Suppressor macrophage treated with lipopolysaccharide for 1 hour (primary cell): Measurements from ENCODE around the gene DAW1.

Source experiments
- DNase-seq, 3 donors: peaks; one replicate each; pipeline ENCODE4 v3.0.0-alpha.2; 2020 to 2022

Gene DAW1

DNA sequence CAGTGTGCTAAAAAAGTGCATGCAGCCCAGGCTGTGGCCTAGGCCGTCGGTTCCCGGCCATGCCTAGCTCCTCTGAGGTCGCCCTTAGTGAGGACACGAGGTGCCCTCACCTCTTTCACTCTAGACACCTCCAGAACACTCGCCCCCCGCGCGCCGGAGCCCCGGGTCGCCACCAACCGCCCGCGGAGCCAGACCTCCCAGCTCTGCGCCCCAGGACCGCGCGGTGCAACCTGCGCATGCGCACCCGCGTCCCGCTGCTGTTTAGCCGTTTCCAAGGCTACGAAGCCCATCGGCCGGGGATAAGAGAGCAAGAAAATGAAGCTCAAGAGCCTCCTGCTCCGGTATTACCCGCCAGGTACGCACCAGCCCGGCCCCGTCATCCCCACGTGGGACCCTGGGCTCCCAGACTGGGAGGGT, at the start of gene DAW1:
TSS of gene DAW1 (plus strand) at position 257 of the 417 bp plus-strand sequence. CDS start at position 316, 59 bp downstream.
- peak; percentile 53 to 68 (median 53) for DNase-seq

- no peak for DNase-seq
Observed at GRCh38 chr2:227822416-227823003, 48.9 kb upstream of the DAW1 start.

- no peak for DNase-seq
Observed at GRCh38 chr2:227823922-227824321, 47.5 kb upstream of the DAW1 start.

GRCh38 chr2:227824711-227825110, 46.7 kb upstream of the DAW1 start:
- no peak for DNase-seq

DNA sequence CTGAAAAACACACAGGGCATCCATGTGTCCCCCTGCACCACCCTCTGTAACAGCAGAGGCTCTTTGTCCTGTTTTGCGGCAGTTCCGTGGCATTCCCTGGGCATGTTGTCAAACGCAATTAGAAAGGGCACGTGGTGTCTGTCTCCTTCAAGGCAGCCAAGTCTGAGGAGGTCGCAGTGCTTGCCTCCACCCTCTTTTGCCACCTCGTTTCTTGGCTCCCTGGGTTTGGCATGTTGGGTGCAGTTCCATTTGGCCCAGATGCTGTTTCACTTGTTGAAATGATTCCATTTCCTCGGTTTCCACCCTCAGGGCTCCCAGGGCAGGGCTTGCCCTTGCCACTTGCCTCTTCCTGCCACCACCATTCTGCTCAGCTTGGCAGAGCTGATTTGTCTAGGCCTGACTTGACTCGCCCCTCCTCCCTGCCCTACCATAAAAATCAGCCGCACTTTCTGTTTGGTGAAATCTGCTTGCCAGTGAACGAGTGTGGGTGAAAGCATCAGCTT, 45.4 kb upstream of the DAW1 start:
- no peak for DNase-seq

DNA sequence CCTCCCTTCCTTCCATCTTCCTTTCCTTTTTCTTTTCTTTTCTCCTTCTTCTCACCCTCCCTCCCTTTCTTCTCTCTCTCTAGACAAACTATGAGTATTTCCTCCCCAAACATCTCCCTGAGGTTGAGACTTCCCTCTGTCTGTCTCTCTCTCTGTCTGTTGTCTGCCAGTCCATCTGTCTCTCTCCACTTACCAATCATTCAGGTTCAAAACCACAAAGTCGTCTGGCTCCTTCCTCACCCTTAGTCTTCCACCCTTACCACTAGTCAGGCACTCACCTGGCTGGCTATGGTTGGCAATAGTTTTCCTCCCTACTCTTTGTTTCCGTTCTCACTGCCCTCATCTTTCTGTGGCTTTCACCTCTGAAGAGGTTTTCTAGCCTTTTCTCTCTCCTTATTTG, 44.9 kb upstream of the DAW1 start:
- no peak for DNase-seq

- DNase-seq = peak in 2 of 3 donors; percentile 27 to 30
Observed at GRCh38 chr2:227827143-227827542, 44.3 kb upstream of the DAW1 start.

DNA sequence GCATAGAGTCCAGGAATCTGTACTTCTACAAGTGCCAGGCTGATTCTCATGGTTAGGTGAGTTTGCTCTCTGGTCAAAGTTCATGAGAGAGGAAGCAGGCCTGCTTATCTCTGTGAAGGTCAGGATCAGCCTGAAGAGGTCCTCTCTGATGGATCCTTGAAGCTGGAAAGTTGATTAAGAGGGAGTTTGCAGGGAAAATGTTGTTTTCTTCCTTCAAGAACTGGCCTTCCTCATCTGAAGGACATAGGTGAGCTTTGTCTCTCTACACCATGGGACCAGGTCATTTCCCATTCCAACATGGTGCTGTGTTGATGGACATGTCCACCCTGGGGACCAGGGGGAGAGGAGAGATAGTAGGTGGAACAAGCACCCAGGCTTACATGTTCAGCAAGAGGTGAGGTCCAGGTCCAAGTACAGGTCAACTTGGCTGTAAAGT, 42.9 kb upstream of the DAW1 start:
- no peak for DNase-seq

DNA sequence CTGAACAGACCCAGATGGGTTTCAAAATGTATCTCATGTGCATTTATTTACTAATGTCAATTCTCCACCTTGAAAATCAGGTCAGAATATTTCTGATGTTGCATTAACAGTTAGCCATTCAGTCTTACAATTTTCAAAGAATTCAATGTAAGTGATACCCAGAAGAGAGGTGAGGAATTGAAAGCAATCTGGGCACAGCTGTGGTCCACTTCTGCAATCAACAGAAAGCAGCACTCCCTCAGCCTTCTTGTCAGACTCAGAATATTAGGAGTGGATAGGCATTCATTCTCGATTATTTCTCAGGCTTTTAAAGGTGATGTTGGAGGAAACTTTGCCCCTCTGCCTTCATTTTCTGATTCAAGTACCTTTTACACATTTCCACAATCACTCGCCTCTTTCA, 42.1 kb upstream of the DAW1 start:
- DNase-seq = no peak

- peak; percentile 28 to 42 (median 36) for DNase-seq
Observed at GRCh38 chr2:227834423-227834822, 37.0 kb upstream of the DAW1 start.

DNA sequence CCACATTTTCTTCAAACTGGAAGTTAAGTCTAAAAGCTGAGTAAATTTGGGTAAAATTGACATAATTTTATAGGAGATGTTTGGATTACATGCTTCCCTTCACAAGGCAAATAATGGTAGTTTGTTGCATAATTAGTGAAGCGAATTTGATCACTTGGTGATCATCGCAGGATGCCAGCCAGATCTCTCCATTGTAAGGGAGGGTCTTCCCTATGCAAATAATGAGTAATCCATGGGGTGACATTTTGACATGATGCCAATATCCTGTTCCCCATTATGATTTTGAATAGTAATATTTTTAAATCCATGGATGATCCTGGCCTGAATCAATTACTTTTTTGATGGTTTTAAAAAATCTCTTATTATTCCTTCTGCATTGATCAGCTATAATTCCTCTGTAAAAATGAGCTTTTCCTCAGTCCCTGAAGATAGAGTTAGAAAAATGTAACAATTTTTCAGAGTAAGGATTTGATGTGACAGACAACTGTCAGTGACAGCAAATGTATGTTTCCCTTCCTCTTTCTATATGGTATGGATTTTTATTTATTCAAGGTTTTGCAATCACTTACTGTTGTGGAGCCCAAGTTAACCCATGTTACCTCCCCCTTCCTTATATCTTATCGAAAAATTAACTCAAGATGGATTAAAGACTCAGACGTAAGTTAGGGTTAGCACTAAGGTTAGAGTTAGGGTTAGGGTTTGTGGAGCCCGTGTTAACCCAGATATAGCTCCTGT, 36.3 kb upstream of the DAW1 start:
- DNase-seq = peak; percentile 39 to 60 (median 47)

DNA sequence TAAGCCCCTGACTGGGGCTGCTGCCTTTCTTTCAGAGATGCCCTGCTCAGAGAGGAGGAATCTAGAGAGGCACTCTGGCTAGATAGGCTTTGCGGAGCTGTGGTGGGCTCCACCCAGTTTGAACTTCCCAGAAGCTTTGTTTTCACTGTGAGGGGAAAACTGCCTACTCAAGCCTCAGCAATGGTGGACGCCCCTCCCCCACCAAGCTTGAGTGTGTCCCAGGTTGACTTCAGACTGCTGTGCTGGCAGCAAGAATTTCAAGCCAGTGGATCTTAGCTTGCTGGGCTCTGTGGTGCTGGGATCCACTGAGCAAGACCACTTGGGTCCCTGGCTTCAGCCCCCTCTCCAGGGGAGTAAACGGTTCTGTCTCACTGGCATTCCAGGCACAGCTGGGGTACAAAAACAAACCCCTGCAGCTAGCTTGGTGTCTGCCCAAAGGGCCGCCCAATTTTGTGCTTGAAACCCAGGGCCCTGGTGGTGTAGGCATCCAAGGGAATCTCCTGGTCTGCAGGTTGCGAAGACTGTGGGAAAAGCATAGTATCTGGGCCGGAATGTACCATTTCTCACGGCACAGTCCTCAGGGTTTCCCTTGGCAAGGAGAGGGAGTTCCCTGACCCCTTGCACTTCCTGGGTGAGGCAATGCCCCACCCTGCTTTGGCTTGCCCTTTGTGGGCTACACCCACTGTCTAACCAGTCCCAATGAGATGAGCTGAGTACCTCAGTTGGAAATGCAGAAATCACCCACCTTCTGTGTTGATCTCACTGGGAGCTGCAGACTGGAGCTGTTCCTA, 31.9 kb upstream of the DAW1 start:
- peak; percentile 68 to 81 (median 76) for DNase-seq

- DNase-seq = no peak
Observed at GRCh38 chr2:227846831-227847230, 24.6 kb upstream of the DAW1 start.

- DNase-seq = no peak
Observed at GRCh38 chr2:227848146-227848545, 23.3 kb upstream of the DAW1 start.

- DNase-seq = peak in 2 of 3 donors; percentile 28 to 34
Observed at GRCh38 chr2:227848586-227848985, 22.8 kb upstream of the DAW1 start.

GRCh38 chr2:227849906-227850305, 21.5 kb upstream of the DAW1 start:
- DNase-seq = no peak

GRCh38 chr2:227853204-227853629, 18.2 kb upstream of the DAW1 start:
- no peak for DNase-seq

GRCh38 chr2:227853765-227854271, 17.6 kb upstream of the DAW1 start:
- no peak for DNase-seq

DNA sequence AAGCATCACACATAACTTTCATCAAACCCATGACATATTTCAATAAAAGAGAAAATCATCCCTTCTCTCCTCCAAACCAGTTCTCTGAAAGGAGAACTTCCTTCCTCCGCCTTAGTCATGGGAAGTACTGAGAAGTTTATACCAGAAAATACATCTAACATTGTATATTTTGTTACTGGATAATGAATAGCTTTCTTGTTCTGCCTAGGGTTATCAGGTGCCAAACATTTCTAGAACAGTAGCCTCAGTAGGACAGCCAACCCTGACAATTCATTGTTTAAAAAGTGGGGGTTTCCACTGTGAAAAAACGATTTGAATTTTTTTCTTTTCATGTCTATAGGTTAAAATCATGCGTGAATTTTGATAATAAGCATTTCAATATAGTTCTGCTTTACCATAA, 16.0 kb upstream of the DAW1 start:
- DNase-seq = peak in 1 of 3 donors; percentile 22

DNA sequence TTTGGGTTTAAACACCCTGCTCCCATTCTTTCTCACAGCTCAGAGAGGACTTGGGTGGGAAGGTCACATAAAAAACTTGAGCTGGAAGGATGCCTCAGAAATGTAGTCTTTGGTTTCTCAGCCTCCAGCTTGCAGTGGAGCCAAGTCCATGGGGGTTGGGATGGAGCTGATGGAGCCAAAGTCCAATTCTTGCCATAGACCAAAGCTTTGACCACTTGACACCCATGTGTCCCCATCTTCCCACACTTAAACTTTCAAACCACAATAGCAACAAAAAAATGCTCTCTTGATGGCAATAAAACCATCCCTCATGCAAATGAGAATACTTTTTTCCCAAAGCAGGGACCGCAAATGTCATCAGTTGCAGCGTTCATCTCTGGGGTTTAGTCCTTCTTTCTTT, 14.7 kb upstream of the DAW1 start:
- no peak for DNase-seq

- DNase-seq = no peak
Observed at GRCh38 chr2:227860221-227860641, 11.2 kb upstream of the DAW1 start.

GRCh38 chr2:227861011-227861410, 10.4 kb upstream of the DAW1 start:
- DNase-seq = no peak

DNA sequence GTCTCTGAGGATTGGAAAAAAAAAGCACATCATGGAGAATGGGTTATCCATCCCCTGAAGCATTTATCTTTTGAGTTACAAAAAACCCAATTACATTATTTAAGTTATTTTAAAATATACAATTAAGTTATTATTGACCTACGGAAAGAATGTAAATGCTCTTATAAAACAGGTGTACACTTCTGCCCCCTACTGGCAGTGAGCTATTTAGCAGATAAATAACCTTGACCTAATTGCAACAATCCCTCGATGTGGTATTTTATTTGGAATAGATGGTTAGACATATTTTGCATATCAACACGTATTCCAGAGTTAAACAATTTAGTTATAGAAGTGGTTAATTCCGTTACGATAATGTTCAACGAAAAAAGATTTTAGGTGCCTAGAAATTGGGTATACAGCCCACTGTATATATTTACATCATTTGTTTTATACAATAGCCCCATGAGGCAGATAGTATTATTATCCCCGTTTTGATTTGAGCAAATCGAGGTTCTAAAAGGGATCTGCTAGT, 9.1 kb upstream of the DAW1 start:
- peak; percentile 72 to 80 (median 76) for DNase-seq
